Measurements from ENCODE around the gene GRID1. TPM values are rescaled to one million over a fixed set of nuclear protein-coding genes. Genes with fewer than 3 reads are reported as not detected.

Gene GRID1
- total and polyA plus RNA-seq, 2 experiments from 2014 or later = not detected

- Histone ChIP-seq H2AFZ (no peak overlapping the region), H3K9me2 (ENCODE audit: insufficient read depth) (no peaks in the 10 kb centered on the region), H3K9ac (no peak overlapping the region), H3K4me2 (ENCODE audit: unreplicated experiment) (no peak overlapping the region), H3K9me3 (ENCODE audit: low read depth) (no peaks in the 10 kb centered on the region), H3K27ac (no peak overlapping the region), H3K36me3 (ENCODE audit: low read depth) (no peaks in the 10 kb centered on the region), H3F3A (ENCODE audit: insufficient read depth) (no peaks in the 10 kb centered on the region), H3K79me2 (ENCODE audit: insufficient read depth) (no peaks in the 10 kb centered on the region), H3K27me3 (replicated peaks; ENCODE audit: insufficient read depth) (no peaks in the 10 kb centered on the region), H4K20me1 (ENCODE audit: insufficient read depth) (no peaks in the 10 kb centered on the region), H3K4me3 (no peak overlapping the region), H3K4me1 (ENCODE audit: insufficient read depth) (no peaks in the 10 kb centered on the region)
- no peak for DNase-seq
- 22 to 24% methylated on average over 8 of the region's 8 CpGs for WGBS, 2 experiments (ENCODE audit: low coverage in 1 of 2, low lambda C conversion rate in 2 of 2, missing lambda C conversion rate in 2 of 2)
- in situ Hi-C loops (cut with MboI) = no loop called here
- TF ChIP-seq EZH2 (IDR thresholded peaks at IDR 0.05; ENCODE audit: insufficient read depth, poor library complexity, severe bottlenecking) (no peak), EZH2phosphoT487 (IDR thresholded peaks at IDR 0.05; ENCODE audit: insufficient read depth, low read depth) (no peak)
These were observed 342.1 kb downstream of the GRID1 start for GRCh38 chr10:86024281-86025041.

GRCh38 chr10:86023931-86024280 lies 342.7 kb downstream of the GRID1 start:
- no peaks in the 10 kb centered on the region for H3K36me3 ChIP-seq (ENCODE audit: low read depth)
- H3F3A ChIP-seq (ENCODE audit: insufficient read depth) = no peaks in the 10 kb centered on the region
- H3K4me3 ChIP-seq = no peak overlapping the region
- H3K9me2 ChIP-seq (ENCODE audit: insufficient read depth) = no peaks in the 10 kb centered on the region
- H3K27ac ChIP-seq = no peak overlapping the region
- H3K4me1 ChIP-seq (ENCODE audit: insufficient read depth) = no peaks in the 10 kb centered on the region
- H2AFZ ChIP-seq = no peak overlapping the region
- H3K79me2 ChIP-seq (ENCODE audit: insufficient read depth) = no peaks in the 10 kb centered on the region
- no peaks in the 10 kb centered on the region for H3K27me3 ChIP-seq (replicated peaks; ENCODE audit: insufficient read depth)
- H3K4me2 ChIP-seq (ENCODE audit: unreplicated experiment) = no peak overlapping the region
- H4K20me1 ChIP-seq (ENCODE audit: insufficient read depth) = no peaks in the 10 kb centered on the region
- H3K9ac ChIP-seq = no peak overlapping the region
- in situ Hi-C loops (cut with MboI) = no loop called here
- no peak for DNase-seq
- no peaks in the 10 kb centered on the region for H3K9me3 ChIP-seq (ENCODE audit: low read depth)
- TF ChIP-seq EZH2phosphoT487 (IDR thresholded peaks at IDR 0.05; ENCODE audit: insufficient read depth, low read depth) (no peak), EZH2 (IDR thresholded peaks at IDR 0.05; ENCODE audit: insufficient read depth, poor library complexity, severe bottlenecking) (no peak)
- 44 to 48% methylated on average over 4 of the region's 4 CpGs for WGBS, 2 experiments (ENCODE audit: low coverage in 1 of 2, low lambda C conversion rate in 2 of 2, missing lambda C conversion rate in 2 of 2)

- H3K9ac ChIP-seq = no peak overlapping the region
- H2AFZ ChIP-seq = no peak overlapping the region
- H3K4me3 ChIP-seq = no peak overlapping the region
- H3K27me3 ChIP-seq (replicated peaks; ENCODE audit: insufficient read depth) = no peaks in the 10 kb centered on the region
- DNase-seq = no peak
- no peak for TF ChIP-seq EZH2 (IDR thresholded peaks at IDR 0.05; ENCODE audit: insufficient read depth, poor library complexity, severe bottlenecking)
- no peak for TF ChIP-seq EZH2phosphoT487 (IDR thresholded peaks at IDR 0.05; ENCODE audit: insufficient read depth, low read depth)
- no peaks in the 10 kb centered on the region for H3K79me2 ChIP-seq (ENCODE audit: insufficient read depth)
- H3F3A ChIP-seq (ENCODE audit: insufficient read depth) = no peaks in the 10 kb centered on the region
- in situ Hi-C loops (cut with MboI) = no loop called here
- 25 to 28% methylated on average over 3 of the region's 3 CpGs for WGBS, 2 experiments (ENCODE audit: low coverage in 1 of 2, low lambda C conversion rate in 2 of 2, missing lambda C conversion rate in 2 of 2)
- no peaks in the 10 kb centered on the region for H4K20me1 ChIP-seq (ENCODE audit: insufficient read depth)
- H3K4me1 ChIP-seq (ENCODE audit: insufficient read depth) = no peaks in the 10 kb centered on the region
- no peaks in the 10 kb centered on the region for H3K9me3 ChIP-seq (ENCODE audit: low read depth)
- H3K4me2 ChIP-seq (ENCODE audit: unreplicated experiment) = no peak overlapping the region
- no peaks in the 10 kb centered on the region for H3K9me2 ChIP-seq (ENCODE audit: insufficient read depth)
- H3K27ac ChIP-seq = no peak overlapping the region
- no peaks in the 10 kb centered on the region for H3K36me3 ChIP-seq (ENCODE audit: low read depth)
These were observed 343.3 kb downstream of the GRID1 start for GRCh38 chr10:86023336-86023735.

DNA sequence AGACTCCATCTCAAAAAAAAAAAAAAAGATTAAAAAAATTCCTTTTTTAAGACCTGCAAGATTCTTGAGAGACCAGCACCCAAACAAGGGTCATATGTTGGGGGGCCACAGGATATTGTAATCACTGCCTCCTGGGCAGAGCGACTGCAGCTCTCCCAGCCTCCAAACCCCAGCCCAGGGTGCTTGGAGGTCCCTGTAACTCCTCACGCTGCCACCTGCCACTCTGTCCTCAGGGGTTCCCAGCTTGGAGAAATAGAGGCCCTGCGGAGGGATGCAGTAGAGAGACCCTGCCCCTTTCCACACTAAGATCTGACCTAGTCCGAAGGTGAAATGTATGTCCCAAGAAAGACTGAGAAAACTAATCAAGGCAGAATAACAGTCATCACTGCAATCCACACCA lies 343.7 kb downstream of the GRID1 start:
- no peak overlapping the region for H3K9ac ChIP-seq
- H3K36me3 ChIP-seq (ENCODE audit: low read depth) = no peaks in the 10 kb centered on the region
- WGBS, 2 experiments (ENCODE audit: low coverage in 1 of 2, low lambda C conversion rate in 2 of 2, missing lambda C conversion rate in 2 of 2) = 46 to 50% methylated on average over 4 of the region's 4 CpGs
- H3K9me3 ChIP-seq (ENCODE audit: low read depth) = no peaks in the 10 kb centered on the region
- in situ Hi-C loops (cut with MboI) = no loop called here
- H3K4me3 ChIP-seq = no peak overlapping the region
- no peak overlapping the region for H3K4me2 ChIP-seq (ENCODE audit: unreplicated experiment)
- no peak for DNase-seq
- H2AFZ ChIP-seq = no peak overlapping the region
- H3F3A ChIP-seq (ENCODE audit: insufficient read depth) = no peaks in the 10 kb centered on the region
- no peak overlapping the region for H3K27ac ChIP-seq
- H3K79me2 ChIP-seq (ENCODE audit: insufficient read depth) = no peaks in the 10 kb centered on the region
- no peak for TF ChIP-seq EZH2 (IDR thresholded peaks at IDR 0.05; ENCODE audit: insufficient read depth, poor library complexity, severe bottlenecking)
- TF ChIP-seq EZH2phosphoT487 (IDR thresholded peaks at IDR 0.05; ENCODE audit: insufficient read depth, low read depth) = no peak
- H3K9me2 ChIP-seq (ENCODE audit: insufficient read depth) = no peaks in the 10 kb centered on the region
- no peaks in the 10 kb centered on the region for H4K20me1 ChIP-seq (ENCODE audit: insufficient read depth)
- H3K27me3 ChIP-seq (replicated peaks; ENCODE audit: insufficient read depth) = no peaks in the 10 kb centered on the region
- H3K4me1 ChIP-seq (ENCODE audit: insufficient read depth) = no peaks in the 10 kb centered on the region
